ENCODE data around the gene PAK5.

PAK5 gene

GRCh38 chr20:9583151-9583550, 255.7 kb downstream of the PAK5 start:
- no peak for TF ChIP-seq FOXP2 (optimal IDR thresholded peaks at IDR 0.05; ENCODE audit: borderline replicate concordance, extremely low read depth, extremely low read length, insufficient read depth)
- TF ChIP-seq SIN3A (IDR thresholded peaks at IDR 0.05; ENCODE audit: borderline replicate concordance, insufficient read depth, low read length), result no peak
- TF ChIP-seq POLR2AphosphoS5 (IDR thresholded peaks at IDR 0.05; ENCODE audit: low read depth, low read length), result no peak
- no peak for TF ChIP-seq TAF1 (IDR thresholded peaks at IDR 0.05; ENCODE audit: borderline replicate concordance, insufficient read depth, low read length)
- no peak for TF ChIP-seq REST (IDR thresholded peaks at IDR 0.05; ENCODE audit: insufficient read depth in 1 of 2, low read depth in 2 of 2, low read length in 2 of 2)

- no peak for TF ChIP-seq FOXP2 (optimal IDR thresholded peaks at IDR 0.05; ENCODE audit: borderline replicate concordance, extremely low read depth, extremely low read length, insufficient read depth)
- no peak for TF ChIP-seq TAF1 (IDR thresholded peaks at IDR 0.05; ENCODE audit: borderline replicate concordance, insufficient read depth, low read length)
- no peak for TF ChIP-seq POLR2AphosphoS5 (IDR thresholded peaks at IDR 0.05; ENCODE audit: low read depth, low read length)
- TF ChIP-seq REST (IDR thresholded peaks at IDR 0.05; ENCODE audit: insufficient read depth in 1 of 2, low read depth in 2 of 2, low read length in 2 of 2), result no peak
- TF ChIP-seq SIN3A (IDR thresholded peaks at IDR 0.05; ENCODE audit: borderline replicate concordance, insufficient read depth, low read length), result no peak
These were observed 256.7 kb downstream of the PAK5 start for GRCh38 chr20:9582137-9582536.

GRCh38 chr20:9581509-9581908, 257.4 kb downstream of the PAK5 start:
- no peak for TF ChIP-seq REST (IDR thresholded peaks at IDR 0.05; ENCODE audit: insufficient read depth in 1 of 2, low read depth in 2 of 2, low read length in 2 of 2)
- no peak for TF ChIP-seq FOXP2 (optimal IDR thresholded peaks at IDR 0.05; ENCODE audit: borderline replicate concordance, extremely low read depth, extremely low read length, insufficient read depth)
- TF ChIP-seq POLR2AphosphoS5 (IDR thresholded peaks at IDR 0.05; ENCODE audit: low read depth, low read length), result no peak
- TF ChIP-seq SIN3A (IDR thresholded peaks at IDR 0.05; ENCODE audit: borderline replicate concordance, insufficient read depth, low read length), result no peak
- TF ChIP-seq TAF1 (IDR thresholded peaks at IDR 0.05; ENCODE audit: borderline replicate concordance, insufficient read depth, low read length), result no peak

GRCh38 chr20:9578594-9578993, 260.3 kb downstream of the PAK5 start:
- TF ChIP-seq REST (IDR thresholded peaks at IDR 0.05; ENCODE audit: insufficient read depth in 1 of 2, low read depth in 2 of 2, low read length in 2 of 2) (no peak), FOXP2 (optimal IDR thresholded peaks at IDR 0.05; ENCODE audit: borderline replicate concordance, extremely low read depth, extremely low read length, insufficient read depth) (no peak), POLR2AphosphoS5 (IDR thresholded peaks at IDR 0.05; ENCODE audit: low read depth, low read length) (no peak), TAF1 (IDR thresholded peaks at IDR 0.05; ENCODE audit: borderline replicate concordance, insufficient read depth, low read length) (no peak), SIN3A (IDR thresholded peaks at IDR 0.05; ENCODE audit: borderline replicate concordance, insufficient read depth, low read length) (no peak)

- TF ChIP-seq FOXP2 (optimal IDR thresholded peaks at IDR 0.05; ENCODE audit: borderline replicate concordance, extremely low read depth, extremely low read length, insufficient read depth), result no peak
- no peak for TF ChIP-seq SIN3A (IDR thresholded peaks at IDR 0.05; ENCODE audit: borderline replicate concordance, insufficient read depth, low read length)
- TF ChIP-seq POLR2AphosphoS5 (IDR thresholded peaks at IDR 0.05; ENCODE audit: low read depth, low read length), result no peak
- no peak for TF ChIP-seq REST (IDR thresholded peaks at IDR 0.05; ENCODE audit: insufficient read depth in 1 of 2, low read depth in 2 of 2, low read length in 2 of 2)
- no peak for TF ChIP-seq TAF1 (IDR thresholded peaks at IDR 0.05; ENCODE audit: borderline replicate concordance, insufficient read depth, low read length)
These were observed 261.5 kb downstream of the PAK5 start for GRCh38 chr20:9577397-9577796.

Data from PFSK-1 (cell line).